HG02798 (cell line): ENCODE data around the gene RPS5.
A peak's percentile ranks its signal among the peaks of the same experiment; 100 is the strongest.
"Not testable (repeated sequence)": the region's sequence is repeated elsewhere in the genome, so short reads cannot be mapped to it uniquely, and the experiment has no call there.

Experiments used
- ATAC-seq: cut with Tn5 transposase; IDR thresholded peaks from one replicate; pipeline ENCODE4 v1.9.1; 2021; ENCODE audit warnings: mild to moderate bottlenecking; ENCODE audit not compliant: unreplicated experiment, poor library complexity

Gene RPS5

DNA sequence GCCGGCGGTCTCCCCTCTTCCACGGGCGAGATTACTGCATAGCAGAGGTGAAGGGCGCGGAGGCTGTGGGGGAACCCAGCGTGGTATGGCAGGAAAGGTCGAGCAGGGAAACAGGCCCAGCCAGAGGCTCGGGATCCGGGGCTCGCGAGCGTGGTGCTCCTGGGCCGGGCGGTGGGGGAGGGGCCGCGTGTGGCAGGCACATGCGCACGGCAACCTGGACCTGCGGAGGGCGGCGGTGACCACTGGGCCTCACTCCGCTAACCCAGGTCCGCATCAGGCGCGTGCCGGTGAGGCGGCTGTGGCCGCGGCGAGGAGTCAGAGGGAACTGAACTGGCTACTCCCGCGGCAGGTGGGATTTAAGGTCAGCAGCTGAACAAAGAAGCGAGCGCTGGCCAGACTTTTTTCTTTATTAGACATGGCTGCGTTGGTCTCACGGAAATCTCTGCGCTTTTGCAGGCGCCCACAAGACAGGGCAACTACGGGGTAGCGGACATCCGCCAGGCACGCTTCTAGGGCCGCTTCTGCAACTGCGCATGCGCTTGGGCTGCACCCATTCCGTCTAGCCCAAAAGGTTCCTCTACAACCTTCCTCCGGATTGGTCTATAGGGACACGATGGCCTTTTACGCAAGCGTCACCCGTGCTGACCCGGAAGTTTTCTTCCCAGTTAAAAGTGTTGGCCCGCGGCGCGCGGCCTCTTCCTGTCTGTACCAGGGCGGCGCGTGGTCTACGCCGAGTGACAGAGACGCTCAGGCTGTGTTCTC is at the start of gene RPS5:
Gene RPS5, plus strand, starts transcription at position 694 of the 762 bp plus-strand sequence. CDS start 869 bp downstream, outside the sequence.
- peak; percentile 91 for ATAC-seq

- no peak for ATAC-seq
These were observed 48.7 kb upstream of the RPS5 start for GRCh38 chr19:58338336-58338735.

DNA sequence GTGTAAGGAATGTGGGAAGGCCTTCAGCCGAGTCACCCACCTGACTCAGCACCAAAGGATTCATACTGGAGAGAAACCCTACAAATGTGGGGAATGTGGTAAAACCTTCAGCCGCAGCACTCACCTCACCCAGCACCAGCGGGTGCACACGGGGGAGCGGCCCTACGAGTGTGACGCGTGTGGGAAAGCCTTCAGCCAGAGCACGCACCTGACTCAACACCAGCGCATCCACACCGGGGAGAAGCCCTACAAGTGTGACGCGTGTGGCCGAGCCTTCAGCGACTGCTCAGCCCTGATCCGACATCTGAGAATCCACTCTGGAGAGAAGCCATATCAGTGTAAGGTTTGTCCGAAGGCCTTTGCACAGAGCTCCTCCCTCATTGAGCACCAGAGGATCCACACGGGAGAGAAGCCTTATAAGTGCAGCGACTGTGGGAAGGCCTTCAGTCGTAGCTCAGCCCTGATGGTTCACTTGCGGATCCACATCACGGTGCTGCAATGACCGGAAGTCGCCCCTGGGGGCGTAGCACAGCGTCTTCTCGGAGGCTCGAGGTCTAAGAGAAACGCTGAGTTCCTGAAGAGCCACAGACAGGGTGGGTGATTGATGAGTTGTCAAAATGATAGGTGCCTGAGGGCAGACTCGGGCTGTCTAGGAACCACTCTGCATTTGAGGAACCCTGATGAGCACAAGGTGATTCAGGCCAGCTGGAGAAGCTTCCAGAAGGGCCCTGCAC is 48.1 kb upstream of the RPS5 start:
- no peak for ATAC-seq

GRCh38 chr19:58345558-58345957 is 41.5 kb upstream of the RPS5 start:
- no peak for ATAC-seq

DNA sequence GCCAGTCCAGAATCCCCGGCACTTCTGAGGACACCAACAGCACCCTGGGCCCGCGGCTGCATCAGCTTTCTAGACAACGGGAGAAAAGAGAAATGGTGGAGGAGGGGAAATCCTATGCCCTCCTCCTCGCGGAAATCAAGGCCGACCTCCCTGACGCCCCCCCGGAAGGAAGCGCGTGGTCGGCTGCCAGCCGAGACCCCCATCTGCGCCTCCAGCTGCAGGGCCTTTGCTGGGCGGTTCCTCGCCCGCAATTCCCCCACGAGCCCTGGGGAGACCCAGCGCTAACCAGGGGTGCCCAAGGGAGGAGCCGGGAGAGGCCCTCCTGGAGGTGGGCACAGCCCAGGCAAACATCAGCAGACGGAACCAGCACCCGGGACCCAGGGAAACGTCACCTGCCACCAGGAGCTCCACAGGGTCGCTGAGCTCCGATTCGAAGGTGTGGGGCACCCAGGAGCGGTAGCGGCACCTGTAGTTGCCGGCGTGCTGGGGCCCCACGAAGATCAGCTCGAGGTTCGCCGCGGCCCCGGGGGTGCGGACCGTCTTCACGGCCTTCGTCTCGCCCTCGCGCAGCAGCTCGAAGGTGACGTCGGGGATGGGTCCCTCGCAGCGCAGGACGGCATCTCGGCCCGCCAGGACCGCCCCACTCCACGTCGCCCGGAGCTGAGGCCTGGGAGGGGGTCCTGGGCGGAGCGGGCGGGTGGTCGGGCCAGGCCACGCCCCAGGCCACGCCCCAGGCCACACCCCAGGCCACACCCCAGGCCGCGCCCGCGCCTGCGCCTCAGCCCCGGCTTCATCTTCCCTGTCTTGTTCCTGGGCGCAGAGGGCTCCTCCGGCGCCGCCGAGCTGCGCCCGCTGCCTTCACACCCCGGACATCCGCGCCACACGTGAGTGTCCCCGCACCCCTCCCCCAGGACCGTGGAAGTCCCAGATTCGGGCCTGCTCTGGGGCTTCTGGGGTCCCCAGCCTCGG is 39.8 kb upstream of the RPS5 start:
- peak; percentile 93 for ATAC-seq

- not testable (repeated sequence) for ATAC-seq
These were observed 39.0 kb upstream of the RPS5 start for GRCh38 chr19:58348080-58348479.

GRCh38 chr19:58349590-58349989 is 37.5 kb upstream of the RPS5 start:
- no peak for ATAC-seq

GRCh38 chr19:58350001-58350861 is 36.8 kb upstream of the RPS5 start:
- no peak for ATAC-seq

GRCh38 chr19:58350871-58351557 is 36.1 kb upstream of the RPS5 start:
- ATAC-seq = no peak

DNA sequence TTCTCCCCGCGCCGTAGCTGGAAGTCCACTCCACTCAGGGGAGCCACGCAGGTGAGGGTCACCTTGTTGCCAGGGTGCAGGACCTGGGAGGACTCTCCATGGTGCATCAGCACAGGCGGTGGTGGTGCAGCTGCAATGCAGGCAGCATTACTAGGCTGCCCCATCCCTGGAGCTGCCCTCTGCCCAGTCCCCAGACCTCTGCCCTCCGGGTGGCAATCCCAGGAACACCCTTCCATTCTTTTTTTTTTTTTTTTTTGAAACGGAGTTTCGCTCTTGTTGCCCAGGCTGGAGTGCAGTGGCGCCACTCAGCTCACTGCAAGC is 35.6 kb upstream of the RPS5 start:
- no peak for ATAC-seq

GRCh38 chr19:58351990-58352755 is 34.9 kb upstream of the RPS5 start:
- no peak for ATAC-seq

DNA sequence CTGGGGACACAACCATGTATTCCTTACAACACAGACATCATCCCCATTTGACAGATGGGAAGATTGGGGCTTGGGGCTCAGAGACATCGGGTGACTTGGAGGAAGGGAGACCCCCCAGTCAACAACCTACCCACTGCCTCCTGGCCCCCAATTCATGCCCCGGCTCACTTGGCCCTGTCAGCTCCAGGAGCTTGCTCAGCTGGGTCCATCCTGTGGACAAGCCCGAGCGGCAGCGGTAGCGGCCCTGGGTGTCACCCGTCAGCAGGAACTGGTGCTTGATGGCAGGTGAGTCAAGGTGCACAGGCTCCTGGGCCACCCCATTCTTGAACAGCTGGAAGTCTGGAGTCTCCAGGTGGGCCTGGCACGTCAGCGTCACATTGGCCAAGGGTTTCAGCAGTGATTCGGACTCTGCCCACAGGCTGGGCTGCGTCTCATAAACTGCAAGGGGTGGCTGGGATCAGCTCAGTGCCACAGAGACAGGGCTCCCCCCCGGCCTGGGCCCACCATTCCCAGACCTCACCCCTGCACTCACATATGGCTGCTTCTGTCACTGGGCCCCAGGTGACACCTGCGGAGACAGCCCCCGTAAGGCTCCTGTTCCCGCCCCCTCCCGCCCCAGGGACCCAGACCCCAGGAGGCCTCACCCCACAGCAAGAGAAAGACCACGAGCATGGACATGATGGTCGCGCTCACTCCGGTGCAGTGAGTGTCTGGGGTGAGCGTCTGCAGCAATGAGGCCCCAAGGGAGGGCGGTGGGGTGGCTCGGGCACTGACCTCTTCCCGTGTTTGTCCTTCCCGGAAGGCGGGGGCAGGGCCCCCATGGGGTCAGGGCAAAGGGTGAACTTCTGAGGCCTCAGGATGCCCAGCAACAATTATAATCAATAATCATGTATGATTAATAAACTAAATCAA is 34.1 kb upstream of the RPS5 start, which contains the start of gene A1BG:
Gene A1BG, minus strand, starts transcription at position 733 of the 912 bp plus-strand sequence. Its CDS starts 55 bp downstream, at position 678.
- no peak for ATAC-seq

- no peak for ATAC-seq
These were observed 33.2 kb upstream of the RPS5 start for GRCh38 chr19:58353717-58354477.

DNA sequence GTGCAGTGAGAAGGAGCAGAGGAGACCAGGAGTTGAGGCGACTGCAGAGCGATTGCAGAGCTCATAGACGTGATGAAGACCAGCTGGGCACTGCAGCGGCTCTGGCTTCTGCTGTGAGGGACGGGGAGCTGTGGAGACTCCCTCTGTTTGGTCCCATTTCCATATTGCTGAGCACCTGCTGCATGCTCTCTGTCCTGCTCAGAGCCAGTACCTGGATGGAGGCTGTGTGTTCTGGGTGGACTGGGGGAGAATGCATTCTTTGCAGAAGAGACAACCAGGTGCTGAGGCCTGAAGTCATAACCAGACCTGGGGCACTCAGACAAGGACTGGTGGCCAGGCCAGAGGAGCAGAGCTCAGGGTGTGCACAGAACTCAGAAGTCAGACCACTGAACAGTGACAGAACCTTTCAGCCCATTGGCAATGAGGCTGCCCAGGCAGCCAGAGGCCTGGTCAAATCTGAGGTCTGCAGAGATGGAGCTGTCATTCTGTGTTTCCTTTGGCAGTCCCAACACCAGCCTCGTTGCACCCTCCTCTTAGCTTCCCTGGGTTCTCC is 32.5 kb upstream of the RPS5 start:
- ATAC-seq = no peak

- no peak for ATAC-seq
These were observed 31.8 kb upstream of the RPS5 start for GRCh38 chr19:58355215-58355796.
